ENCODE measurements around the gene FAM25C.
"Not testable (repeated sequence)": the region's sequence is repeated elsewhere in the genome, so short reads cannot be mapped to it uniquely, and the experiment has no call there.

The FAM25C gene

DNA sequence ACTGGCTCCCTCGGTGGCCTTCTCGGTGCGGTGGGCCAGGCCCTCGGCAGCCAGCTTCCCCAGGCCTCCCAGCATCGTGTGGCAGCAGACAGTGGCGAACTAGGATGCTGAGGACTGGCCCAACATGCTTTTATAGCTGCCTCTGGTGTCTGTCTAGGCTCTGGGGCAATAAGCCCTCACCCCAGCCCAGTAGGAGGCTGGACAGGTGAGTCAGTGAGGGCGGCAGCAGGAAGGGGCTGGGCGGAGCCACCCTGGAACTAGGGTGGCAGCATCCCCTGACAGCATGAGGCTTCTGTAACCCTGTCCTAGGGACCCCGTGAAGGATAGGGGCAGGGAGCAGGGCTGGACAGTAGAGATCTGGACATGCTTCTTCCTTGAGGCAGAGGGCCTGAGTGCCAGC lies at the start of gene FAM25C:
Gene FAM25C (minus strand): TSS at position 101 of the 400 bp plus-strand sequence. CDS start 26 bp downstream, at position 75.
- not testable (repeated sequence) for DNase-seq (ENCODE audit: low read depth)

DNA sequence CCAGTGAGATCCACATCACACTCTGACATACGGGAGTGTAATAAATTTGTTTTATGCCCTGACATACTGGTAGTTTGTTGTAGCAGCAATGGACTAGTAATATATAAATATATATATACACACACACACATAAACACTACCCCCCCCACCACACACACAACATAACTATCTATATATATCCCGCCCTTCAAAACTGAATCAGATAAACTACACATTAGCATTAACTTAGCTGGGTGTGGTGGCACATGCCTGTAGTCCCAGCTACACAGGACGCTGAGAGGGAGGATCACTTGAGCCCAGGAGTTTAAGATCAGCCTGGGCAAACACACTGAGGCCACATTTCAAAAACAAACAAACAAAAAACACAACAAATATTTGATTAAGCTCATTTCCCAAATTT lies 45.0 kb upstream of the FAM25C start:
- DNase-seq (ENCODE audit: low read depth), result not testable (repeated sequence)

DNA sequence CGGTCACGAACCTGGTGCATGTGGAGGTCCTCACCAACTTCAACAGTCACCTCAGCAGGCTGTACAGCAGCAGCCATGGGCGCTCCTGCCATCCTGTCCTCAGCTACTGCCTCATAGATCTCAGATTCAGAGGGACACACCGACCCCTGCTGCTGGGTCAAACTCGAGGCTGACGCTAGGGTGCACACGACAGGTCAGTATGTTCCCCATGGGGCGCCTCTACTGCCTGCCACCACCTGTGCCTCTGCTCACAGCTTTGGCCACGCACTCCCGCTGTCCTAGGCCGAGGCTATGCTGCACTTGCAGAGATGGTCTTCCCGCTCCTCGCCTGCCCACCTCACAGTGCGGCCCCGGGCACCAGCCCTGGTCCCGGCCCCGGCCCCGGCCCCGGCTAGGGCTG lies 31.8 kb upstream of the FAM25C start:
- not testable (repeated sequence) for DNase-seq (ENCODE audit: low read depth)

DNA sequence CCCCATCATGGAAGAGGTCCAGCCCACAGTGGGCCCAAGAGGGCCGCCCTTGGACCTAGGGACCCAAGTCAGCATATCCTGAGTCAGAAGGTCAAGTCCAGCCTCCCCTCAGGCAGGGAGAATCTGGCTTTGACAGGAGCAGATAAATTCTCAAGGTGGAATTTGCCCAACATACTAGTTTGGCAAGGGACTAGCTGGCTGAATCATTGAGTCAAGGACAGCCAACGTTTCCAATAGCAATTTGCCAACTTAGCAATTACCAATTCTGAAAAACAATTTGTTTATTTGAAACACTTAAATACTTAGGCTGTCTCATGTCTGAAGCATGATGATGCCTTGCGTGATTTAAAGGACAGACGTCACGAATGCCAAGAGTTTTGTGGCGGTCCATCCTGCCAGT lies 2.7 kb upstream of the FAM25C start:
- DNase-seq (ENCODE audit: low read depth), result not testable (repeated sequence)

DNA sequence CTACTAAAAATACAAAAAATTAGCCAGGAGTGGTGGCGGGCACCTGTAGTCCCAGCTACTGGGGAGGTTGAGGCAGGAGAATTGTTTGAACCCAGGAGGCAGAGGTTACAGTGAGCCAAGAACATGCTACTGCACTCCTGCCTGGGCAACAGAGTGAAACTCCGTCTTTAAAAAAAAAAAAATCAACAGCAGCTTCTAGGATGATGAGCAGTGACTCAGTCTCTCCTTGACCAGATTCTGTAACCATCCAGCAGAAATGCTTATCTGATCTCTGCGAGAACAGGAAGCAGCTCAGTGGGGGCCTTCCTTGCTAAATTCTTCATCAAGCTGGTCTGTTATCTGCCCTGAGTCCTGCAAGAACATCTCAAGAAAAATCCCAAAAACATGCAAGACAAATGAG lies 5.5 kb downstream of the FAM25C start:
- DNase-seq (ENCODE audit: low read depth), result peak; percentile 27

DNA sequence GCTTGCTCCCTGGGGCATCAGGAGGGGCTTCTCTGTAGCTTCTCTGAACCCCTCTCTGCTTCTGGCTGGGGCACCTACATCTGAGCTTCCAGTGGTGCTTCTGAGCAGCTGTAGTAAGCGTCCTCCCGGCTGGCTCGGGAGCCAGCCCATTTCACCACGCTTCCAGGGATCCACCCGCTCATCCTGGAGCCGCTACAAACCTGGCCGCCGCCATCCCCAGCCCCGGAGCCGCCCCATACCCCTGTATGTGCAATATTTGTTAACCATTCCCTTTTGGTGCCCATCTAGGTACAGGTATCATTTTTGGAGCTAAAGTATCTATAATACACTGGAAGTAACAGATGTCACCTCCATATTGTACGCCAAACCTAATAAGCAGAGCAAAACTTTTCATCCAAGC lies 7.0 kb downstream of the FAM25C start:
- DNase-seq (ENCODE audit: low read depth), result not testable (repeated sequence)

DNA sequence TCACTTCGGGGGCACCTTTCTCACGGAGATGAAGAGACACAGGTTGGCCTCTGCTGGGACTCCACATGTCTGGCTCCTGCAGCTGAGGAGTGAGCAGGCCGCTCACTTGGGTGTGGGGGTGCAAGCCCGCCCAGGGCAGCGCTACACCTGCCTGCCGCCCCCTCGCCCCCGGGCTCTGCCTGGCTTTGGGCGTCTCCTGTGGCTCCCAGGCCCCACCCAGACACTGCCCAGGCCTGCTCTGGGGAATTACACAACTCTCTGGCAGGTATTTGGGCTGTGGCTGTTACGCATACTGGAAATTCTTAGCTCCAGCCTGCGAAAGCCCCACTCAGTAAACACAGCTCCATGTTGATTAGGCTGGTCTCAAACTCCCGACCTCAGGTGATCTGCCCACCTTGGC lies 7.9 kb downstream of the FAM25C start:
- not testable (repeated sequence) for DNase-seq (ENCODE audit: low read depth)

DNA sequence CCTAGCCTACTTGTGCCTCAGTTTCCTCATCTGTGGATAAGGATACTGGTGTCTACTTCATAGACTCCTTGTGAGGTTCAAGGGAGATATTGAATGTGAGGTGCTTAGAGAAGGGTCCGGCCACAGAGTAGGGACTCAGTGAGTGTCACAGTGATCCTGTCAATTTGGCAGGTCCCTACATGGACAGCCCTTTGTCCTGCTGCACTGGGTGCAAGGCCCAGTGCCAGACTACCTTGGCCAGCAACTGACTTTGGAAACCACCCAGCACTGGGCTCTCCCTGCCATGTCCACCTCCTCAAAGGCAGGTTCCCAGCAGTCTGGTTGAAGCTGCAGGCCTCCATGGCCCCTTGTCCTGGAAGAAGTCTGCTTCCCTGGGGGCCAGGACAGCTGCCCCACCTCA lies 9.5 kb downstream of the FAM25C start:
- not testable (repeated sequence) for DNase-seq (ENCODE audit: low read depth)

DNA sequence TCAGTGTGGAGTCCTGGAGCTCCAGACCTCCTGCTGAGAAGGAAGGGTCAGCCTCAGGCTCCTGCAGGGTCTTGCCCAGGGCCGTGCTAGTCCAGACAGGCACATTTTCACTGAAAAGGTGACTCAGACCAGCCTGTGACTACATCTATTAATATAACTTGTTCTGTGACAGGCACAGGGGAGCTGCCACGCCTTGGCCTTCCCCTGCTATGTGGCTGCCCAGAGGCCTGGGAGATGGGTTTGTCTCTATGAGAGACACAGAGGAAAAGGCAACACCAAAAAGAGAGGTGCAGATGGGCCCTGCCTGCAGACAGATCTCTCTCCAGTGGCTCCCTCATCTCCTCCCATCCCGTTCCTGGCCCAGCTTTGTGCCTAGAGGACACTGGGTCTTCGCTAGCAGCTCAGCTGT lies 10.0 kb downstream of the FAM25C start:
- DNase-seq (ENCODE audit: low read depth), result not testable (repeated sequence)

DNA sequence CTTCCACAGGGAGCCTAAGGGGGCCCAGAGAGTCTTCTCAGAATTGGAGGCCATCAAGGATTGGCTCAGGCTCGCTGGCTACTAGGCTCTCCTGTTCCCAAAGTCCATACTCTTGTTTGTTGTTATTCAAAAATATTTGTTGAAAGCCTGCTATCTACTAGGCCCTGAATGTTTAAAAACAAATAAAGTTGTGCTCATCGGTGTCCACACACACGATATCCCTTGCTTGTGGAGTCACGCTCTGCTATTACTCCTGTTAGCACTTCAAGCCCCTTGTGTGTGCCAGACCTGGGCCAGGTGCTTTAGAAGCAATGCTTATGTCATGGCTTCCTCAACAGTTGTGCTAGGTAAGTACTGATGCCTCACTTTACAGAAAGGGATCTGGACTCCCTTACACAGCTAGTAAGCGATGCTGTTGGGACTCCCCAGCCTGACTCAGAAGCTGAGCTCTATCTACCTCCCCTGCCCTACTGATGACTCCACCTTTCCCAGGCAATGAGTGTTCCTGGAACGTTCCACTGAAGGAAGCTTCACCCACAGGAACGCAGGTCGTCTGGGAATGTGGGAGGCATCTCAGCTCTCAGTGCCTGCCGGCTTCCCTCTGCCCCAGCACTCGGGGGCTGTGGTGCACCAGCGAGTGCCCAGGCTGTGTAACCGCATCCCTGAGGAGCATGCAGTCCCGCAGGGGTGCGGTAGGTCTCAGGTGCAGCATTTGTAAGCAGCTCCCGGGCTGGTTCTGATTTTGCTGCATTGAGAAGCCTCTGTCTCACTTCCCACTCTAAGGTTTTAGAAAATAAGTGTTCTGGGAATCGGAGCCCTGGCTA lies 10.7 kb downstream of the FAM25C start:
- DNase-seq (ENCODE audit: low read depth), result peak; percentile 75

DNA sequence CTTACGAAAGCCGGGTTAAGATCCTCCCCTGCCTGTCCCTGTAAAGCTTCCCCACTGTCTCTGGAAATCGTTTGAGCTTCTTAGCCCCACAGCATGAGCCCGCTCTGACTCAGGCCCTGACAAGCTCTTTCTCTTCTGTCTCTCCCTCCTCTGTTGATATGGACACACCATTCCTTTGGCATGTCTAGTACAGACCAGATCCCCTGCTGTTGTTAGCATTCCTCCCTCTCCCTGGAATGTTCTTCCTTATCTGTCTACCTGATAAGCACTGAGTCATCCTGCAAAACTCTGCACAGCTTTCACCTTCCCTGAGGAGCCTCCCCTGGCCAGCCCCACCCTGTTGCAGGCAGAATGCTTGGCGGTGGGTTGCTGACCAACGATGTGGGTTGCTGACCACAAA lies 11.6 kb downstream of the FAM25C start:
- not testable (repeated sequence) for DNase-seq (ENCODE audit: low read depth)

DNA sequence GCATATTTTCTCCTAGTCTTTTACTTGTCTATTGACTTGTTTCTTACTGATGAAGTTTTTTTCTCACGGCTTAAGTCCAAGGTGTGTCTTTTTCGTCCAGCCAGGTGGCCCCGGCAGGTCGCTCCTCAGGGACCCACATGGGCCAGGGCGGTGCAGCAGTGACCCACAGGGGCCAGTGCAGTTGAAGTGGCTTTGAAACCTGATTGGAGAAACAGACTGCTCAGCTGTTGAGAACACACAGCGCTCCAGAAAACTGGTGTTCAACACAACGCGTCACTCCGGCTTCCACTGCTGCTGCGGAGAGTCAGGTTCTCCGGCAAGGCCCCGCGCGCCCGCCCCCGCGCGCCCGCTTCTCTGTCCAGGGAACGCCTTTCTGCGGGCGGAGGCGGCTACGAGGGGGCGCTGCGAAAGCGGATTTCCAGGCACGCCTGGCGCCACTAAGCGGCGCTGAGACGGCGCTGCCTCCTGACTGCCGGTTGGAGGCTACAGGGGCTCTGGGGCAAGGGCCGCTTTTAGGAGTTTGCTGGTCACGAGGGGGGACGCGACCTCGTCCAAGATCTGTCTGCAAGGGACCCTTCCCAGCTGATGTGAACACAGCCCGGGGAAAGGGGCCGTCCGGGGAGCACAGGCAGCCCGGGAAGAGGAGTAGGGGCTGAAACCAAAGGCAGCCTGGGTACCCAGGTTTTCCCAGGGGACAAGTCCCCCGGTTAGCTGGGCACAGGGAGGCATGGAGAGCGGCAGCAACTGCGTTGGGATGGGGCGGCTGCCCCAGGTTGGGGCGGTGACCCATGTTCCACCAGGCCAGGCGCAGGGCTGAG lies 13.0 kb downstream of the FAM25C start:
- DNase-seq (ENCODE audit: low read depth), result not testable (repeated sequence)

DNA sequence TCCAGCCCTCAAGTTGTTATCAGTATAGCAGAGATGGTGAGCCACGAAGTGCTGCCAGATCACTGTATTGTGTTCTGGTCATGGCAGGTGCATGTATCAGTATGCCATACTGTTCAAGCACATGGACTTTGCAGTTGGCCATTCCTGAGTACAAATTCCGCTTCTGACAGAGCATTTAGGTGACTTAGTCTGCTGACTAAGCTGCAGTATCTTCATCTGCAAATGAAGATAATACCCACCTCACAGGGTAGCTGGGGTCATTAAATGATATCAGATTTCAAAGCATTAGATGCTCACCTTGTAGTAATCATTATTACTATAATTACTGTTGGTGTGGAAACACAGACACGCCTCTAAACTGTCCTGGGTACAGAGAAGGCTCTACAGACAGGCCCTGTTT lies 24.2 kb downstream of the FAM25C start:
- not testable (repeated sequence) for DNase-seq (ENCODE audit: low read depth)

DNA sequence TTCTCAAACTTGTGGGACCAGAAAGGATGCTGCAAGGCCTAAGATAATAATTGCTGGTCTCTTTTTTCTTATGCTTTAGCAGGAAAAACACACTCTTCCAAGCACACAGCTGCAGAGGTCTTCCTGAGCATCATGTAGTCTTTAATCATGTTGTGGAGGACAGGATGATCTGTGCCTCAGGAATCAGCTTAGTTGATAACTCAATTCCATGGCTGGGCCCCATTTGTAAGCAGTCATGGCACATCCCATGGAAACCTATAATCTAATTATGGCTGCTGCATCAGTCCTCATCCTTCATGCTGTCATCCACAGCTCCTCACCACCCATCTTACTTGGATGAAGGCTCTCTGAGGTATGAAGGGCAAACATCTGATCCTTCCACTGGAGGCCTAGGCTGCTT lies 26.5 kb downstream of the FAM25C start:
- DNase-seq (ENCODE audit: low read depth), result not testable (repeated sequence)

DNA sequence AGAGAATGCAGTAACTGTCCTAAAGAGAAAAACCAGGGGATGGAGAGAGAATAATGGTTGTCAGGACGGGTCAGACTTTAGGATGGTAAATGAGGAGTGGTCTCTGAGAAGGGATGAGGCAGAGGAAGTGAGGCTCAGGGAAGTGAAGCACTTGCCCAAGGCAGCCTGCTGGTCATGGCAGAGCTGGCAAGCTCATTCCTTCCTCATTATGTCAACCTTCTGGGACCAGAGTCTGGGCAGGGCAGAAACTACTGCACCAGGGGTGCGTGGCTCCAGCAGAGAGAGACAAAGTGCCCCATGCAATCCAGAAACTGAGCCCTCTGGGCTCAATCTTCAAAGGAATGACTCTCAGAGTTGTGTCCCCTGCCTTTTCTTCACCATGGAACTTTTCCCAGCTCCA lies 27.5 kb downstream of the FAM25C start:
- DNase-seq (ENCODE audit: low read depth), result not testable (repeated sequence)

DNA sequence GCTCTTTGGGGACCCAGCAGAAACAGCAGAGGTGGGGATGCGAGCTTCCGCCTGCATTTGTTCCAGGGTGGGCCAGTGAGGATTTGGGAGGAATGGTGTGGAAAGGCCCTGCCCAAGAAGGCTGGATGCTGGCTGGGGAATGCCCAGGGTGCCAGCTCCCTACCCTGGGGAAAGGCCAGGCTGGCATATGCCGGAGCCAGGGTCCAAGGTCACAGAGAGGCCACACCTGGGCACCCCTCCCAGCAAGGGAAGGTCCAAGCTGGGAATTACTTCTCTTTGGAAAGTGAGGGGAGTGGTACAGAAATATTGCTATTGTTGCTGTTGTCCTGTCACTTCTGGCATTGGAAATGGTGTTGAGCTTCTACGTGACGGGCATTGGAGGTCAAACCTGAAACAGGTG lies 28.0 kb downstream of the FAM25C start:
- not testable (repeated sequence) for DNase-seq (ENCODE audit: low read depth)

DNA sequence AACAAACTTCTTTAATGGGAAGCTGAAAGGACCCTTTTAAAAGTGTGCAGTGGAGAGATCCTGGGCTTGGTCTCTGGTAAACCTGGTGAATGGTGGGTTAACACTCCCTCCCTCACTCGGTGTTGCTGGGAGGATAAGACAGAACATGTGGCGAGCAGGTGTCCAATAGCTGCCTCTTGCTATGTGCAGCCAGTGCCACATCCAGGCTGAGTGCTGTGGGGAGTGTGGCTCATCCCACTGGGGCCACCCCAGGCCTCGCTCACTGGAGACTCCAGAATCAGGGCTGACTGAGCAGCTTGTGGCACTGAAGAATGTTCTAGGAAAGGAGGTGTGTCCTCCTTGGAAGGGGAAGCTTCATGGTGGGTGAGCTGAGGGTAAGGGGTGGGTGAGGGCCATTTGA lies 29.5 kb downstream of the FAM25C start:
- not testable (repeated sequence) for DNase-seq (ENCODE audit: low read depth)

DNA sequence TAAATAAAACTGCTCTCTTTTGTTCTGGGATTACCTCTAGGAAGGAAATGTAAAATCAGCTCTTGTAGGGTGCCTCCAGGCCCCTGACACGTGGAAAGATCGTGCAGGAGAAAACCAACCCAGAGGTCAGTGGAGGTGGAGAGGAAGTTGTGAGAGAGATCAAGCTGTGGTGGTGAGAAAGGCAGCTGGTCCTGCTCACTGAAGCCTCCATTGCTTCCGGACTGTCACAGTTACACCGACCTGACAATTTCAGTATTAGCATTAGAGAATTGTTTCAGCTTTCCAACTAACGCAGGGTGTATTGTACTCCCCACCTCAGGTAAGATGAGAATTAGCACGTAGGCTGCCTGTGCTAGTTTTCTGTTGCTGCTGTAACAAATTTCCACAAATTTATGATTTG lies 30.6 kb downstream of the FAM25C start:
- DNase-seq (ENCODE audit: low read depth), result not testable (repeated sequence)

DNA sequence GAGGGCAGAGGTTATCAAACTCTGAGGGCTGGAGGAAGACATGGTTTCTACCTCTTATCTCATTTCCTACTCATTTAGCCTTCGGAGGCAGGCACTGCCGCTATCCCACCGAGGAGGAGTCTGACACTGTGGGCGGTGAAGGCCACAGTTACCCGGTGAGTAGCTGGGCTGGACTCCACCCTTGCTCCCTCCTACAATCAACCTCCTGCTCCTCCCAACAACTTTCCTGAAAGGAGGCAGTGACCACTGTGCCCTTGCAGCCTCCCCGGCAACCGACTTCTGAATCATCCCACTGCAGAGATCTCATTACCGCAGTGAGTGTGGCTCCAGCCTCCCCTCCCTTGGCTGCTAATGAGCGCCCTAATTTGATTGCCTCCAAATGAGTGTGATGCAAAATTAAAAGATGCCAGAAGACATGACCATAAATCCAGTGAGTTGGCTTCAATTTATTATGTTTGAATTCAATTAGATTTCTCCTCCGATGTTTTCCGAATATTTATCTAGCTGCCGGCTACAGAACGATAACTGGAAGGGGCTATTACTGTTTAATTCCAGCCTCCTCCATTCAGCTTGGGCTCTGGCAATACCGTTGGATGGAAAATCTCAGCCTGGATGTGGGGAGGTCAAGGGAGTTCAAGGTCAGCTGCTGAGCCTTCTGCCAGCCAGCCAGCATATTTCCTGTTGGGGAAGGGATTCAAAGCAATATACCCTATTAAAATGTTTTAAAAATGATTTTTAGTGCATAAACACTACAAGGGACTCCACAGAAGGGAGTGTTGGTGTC lies 35.1 kb downstream of the FAM25C start:
- not testable (repeated sequence) for DNase-seq (ENCODE audit: low read depth)

DNA sequence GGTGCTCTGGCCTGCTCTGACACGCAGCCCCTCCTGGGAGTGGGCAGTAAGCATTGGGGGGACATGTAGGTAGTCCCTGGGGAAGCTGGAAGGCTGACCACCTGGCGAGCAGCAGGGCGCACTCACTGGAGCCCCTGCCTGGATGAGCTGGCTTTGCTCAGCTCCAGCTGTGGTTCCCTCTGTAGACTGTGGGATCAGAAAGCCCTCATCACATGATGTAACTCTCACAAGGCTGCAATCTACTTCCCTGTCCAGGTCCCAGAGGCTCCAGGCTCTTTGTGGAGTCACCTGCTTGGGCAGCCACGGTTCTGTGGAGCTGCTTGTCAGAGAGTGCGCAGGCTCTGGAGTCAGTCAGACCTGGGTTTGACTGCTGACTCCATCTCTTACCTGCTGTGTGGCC lies 36.8 kb downstream of the FAM25C start:
- not testable (repeated sequence) for DNase-seq (ENCODE audit: low read depth)

DNA sequence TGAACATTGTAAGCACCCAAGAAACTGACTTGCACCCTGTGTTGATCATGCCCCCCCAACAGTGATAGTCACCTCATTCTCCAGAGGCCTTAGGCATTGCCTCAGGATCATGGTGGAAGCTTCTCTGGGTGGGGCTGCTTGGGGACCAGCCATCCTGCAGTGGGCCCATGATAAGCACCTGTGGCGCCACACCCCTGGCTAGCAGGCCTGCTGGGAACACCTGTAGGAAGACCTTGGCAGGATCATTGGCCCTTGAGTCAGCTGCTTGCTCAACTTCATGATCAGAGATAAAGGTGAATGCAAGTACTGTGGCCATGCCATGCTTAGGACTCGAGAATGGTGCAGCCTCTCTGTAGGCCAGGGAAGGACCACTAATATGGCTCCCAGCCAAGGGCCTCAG lies 38.9 kb downstream of the FAM25C start:
- not testable (repeated sequence) for DNase-seq (ENCODE audit: low read depth)

DNA sequence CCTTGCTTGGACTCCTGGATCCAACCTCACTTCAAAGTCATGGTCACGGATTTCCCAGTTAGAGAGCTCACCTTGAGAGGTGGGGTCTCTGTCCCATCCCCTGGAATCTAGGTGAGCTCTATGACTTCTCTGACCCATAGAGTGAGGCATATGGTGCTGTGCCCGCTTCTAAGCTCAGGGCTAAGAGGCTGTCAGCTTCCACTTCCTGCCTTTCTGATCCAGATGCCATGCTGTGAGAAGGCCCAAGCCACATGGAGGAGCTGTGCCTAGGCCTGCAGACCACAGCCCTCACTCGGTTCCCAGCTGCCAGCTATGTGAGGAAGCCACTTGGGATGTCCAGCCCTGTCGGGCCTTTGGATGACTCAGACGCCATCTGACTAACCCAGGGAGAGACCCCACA lies 39.9 kb downstream of the FAM25C start:
- DNase-seq (ENCODE audit: low read depth), result not testable (repeated sequence)

All from non-pigmented ciliary epithelial cell (primary cell).